ENCODE measurements around the gene VIM. TPM values are rescaled to one million over a fixed set of nuclear protein-coding genes. Genes with fewer than 3 reads are reported as not detected.

VIM gene
- total and polyA plus RNA-seq, 2 of the 4 experiments (the other 2 are of a cell fraction): 4,502 to 6,735 TPM

GRCh38 chr10:17188644-17189172 is 39.3 kb upstream of the VIM start:
- ATAC-seq (ENCODE audit: low read depth) (no peak), DNase-seq (no peak)
- H3K23ac ChIP-seq (ENCODE audit: low read depth, low read length): no peak overlapping the region
- H3K56ac ChIP-seq (ENCODE audit: extremely low read depth, insufficient read depth, low read length): no peak overlapping the region
- in situ Hi-C loops (cut with MboI; ENCODE audit: low sequenced_read_pairs) (no loop called here), intact Hi-C loops (cut with micrococcal nuclease) (no loop called here), dilution Hi-C loops (cut with HindIII; ENCODE audit: low sequenced_read_pairs, unreplicated experiment) (no loop called here)
- WGBS, 2 experiments (ENCODE audit: extremely low coverage in 2 of 2, insufficient read length in 1 of 2): no CpG with 5 or more reads among the region's 3 CpGs
- no peak overlapping the region for H2BK120ac ChIP-seq (ENCODE audit: low read depth, low read length)
- H2AK5ac ChIP-seq (ENCODE audit: low read depth, low read length): no peak overlapping the region
- TF ChIP-seq USF2 (IDR thresholded peaks at IDR 0.05; ENCODE audit: low read depth, low read length) (no peak), POLR2A (IDR thresholded peaks at IDR 0.05; ENCODE audit: low read depth, low read length) (no peak), MAZ (IDR thresholded peaks at IDR 0.05; ENCODE audit: borderline replicate concordance, low read depth, low read length) (no peak), RCOR1 (IDR thresholded peaks at IDR 0.05; ENCODE audit: insufficient replicate concordance, low read length) (no peak), FOS (IDR thresholded peaks at IDR 0.05; ENCODE audit: low read depth, low read length) (no peak), MAFK (IDR thresholded peaks at IDR 0.05; ENCODE audit: low read depth, low read length) (no peak), CEBPB (IDR thresholded peaks at IDR 0.05; ENCODE audit: low read depth, low read length) (no peak), BHLHE40 (IDR thresholded peaks at IDR 0.05; ENCODE audit: low read depth, low read length) (no peak), CHD1 (IDR thresholded peaks at IDR 0.05; ENCODE audit: low read depth, low read length) (no peak), RFX5 (IDR thresholded peaks at IDR 0.05; ENCODE audit: low read depth, low read length) (no peak), RAD21 (IDR thresholded peaks at IDR 0.05; ENCODE audit: low read length) (no peak), SMC3 (IDR thresholded peaks at IDR 0.05; ENCODE audit: low read depth, low read length) (no peak), NFE2L2 (IDR thresholded peaks at IDR 0.05; ENCODE audit: low read depth, low read length) (no peak), CTCF (conservative IDR thresholded peaks at IDR 0.05; ENCODE audit: low read depth, low read length) (no peak), MXI1 (IDR thresholded peaks at IDR 0.05; ENCODE audit: borderline replicate concordance, low read depth, low read length) (no peak), ELK1 (IDR thresholded peaks at IDR 0.05; ENCODE audit: borderline replicate concordance, low read depth, low read length) (no peak)
- no peaks in the 10 kb centered on the region for H3K4me1 ChIP-seq (ENCODE audit: control insufficient read depth, insufficient read depth, low read length)
- no peaks in the 10 kb centered on the region for H3K9me3 ChIP-seq (ENCODE audit: control insufficient read depth, insufficient read depth, low read length)
- H3K9ac ChIP-seq (ENCODE audit: low read depth, low read length): no peak overlapping the region
- H4K8ac ChIP-seq (ENCODE audit: low read depth in 2 of 2, low read length in 2 of 2): no peak overlapping the region
- H2BK5ac ChIP-seq (ENCODE audit: low read depth, low read length, poor library complexity, severe bottlenecking): no peak overlapping the region
- no peak overlapping the region for H2BK20ac ChIP-seq (ENCODE audit: low read depth, low read length)
- H2AK9ac ChIP-seq (replicated peaks; ENCODE audit: low read depth, low read length, poor library complexity): no peak overlapping the region
- CTCF ChIA-PET: no interaction called here
- H3K4ac ChIP-seq (ENCODE audit: low read depth, low read length): no peak overlapping the region
- H4K20me1 ChIP-seq (ENCODE audit: insufficient read depth, low read length): no peaks in the 10 kb centered on the region
- H3K4me3 ChIP-seq (ENCODE audit: insufficient read depth, low read depth, low read length): no peak overlapping the region
- H3K14ac ChIP-seq (replicated peaks; ENCODE audit: low read depth, low read length): no peak overlapping the region
- H3K9me1 ChIP-seq (ENCODE audit: insufficient read depth, low read length): 0 out of 2 replicates have a peak, but pooled peaks cover 4% of the 10 kb centered on the region
- no peaks in the 10 kb centered on the region for H3K27me3 ChIP-seq (ENCODE audit: control insufficient read depth, insufficient read depth, low read length)
- no peak overlapping the region for H3K18ac ChIP-seq (ENCODE audit: low read depth, low read length)
- no peak overlapping the region for H4K91ac ChIP-seq (ENCODE audit: insufficient read depth, low read depth, low read length)
- no peaks in the 10 kb centered on the region for H3K36me3 ChIP-seq (ENCODE audit: control insufficient read depth, insufficient read depth, low read length)
- H4K5ac ChIP-seq (ENCODE audit: low read depth, low read length): no peak overlapping the region; the same call in 1 of the 2 replicates
- no TSS peak for BruUV-seq (replicated peaks)
- H3K4me2 ChIP-seq (ENCODE audit: low read depth, low read length): no peak overlapping the region
- peaks cover 15 to 16% of the 10 kb centered on the region in 2 experiments for H3K79me1 ChIP-seq (ENCODE audit: low read depth in 1 of 2, low read length in 2 of 2)
- H2AFZ ChIP-seq (replicated peaks; ENCODE audit: low read length, poor library complexity): no peak overlapping the region
- H2BK15ac ChIP-seq (ENCODE audit: low read depth, low read length): no peak overlapping the region
- no peak overlapping the region for H3K27ac ChIP-seq (ENCODE audit: insufficient read depth, low read length)
- POLR2A ChIA-PET (ENCODE audit: unreplicated experiment): no interaction called here

Measured in IMR-90 (cell line).